Sigmoid colon (tissue), 7 donors: Measurements from ENCODE around the gene DDIT3. TPM values are rescaled to one million over a fixed set of nuclear protein-coding genes. Genes with fewer than 3 reads are reported as not detected.

Experiments
- DNase-seq: peaks from one replicate; pipeline ENCODE4 v3.0.0-alpha.2; 2019
- H3K27ac ChIP-seq, 4 donors: fragments of 200-600 bp; sonication (generic); one replicate each; pipeline ENCODE4 v1.5.1; 2016 to 2019; ENCODE audit warnings: mild to moderate bottlenecking in 1 of 4
- H3K27me3 ChIP-seq, 3 donors: fragments of 200-600 bp; sonication (generic); one replicate each; pipeline ENCODE4 v1.5.1; 2019; ENCODE audit warnings: mild to moderate bottlenecking in 1 of 3
- H3K36me3 ChIP-seq, 4 donors: fragments of 200-600 bp; sonication (generic); one replicate each; pipeline ENCODE4 v1.5.1; 2016 to 2019
- H3K4me1 ChIP-seq, 4 donors: fragments of 200-600 bp; sonication (generic); one replicate each; pipeline ENCODE4 v1.5.1; 2017 to 2019
- H3K4me3 ChIP-seq, 4 donors: fragments of 200-600 bp; sonication (generic); one replicate each; pipeline ENCODE4 v1.5.1; 2017 to 2019; ENCODE audit warnings: mild to moderate bottlenecking in 2 of 4, moderate library complexity in 1 of 4
- H3K9me3 ChIP-seq, 4 donors: fragments of 200-600 bp in 3 of 4; sonication (generic) in 3 of 4; one replicate each; pipeline versions ENCODE4 v1.5.1 to v1.6.1; 2013 to 2019
- EP300 ChIP-seq, 4 donors: sonication (generic); formaldehyde crosslinking; IDR thresholded peaks; one replicate each; pipeline ENCODE4 v1.6.1; 2017; ENCODE audit warnings: antibody characterized with exemption in 4 of 4
- POLR2A ChIP-seq, 2 donors: fragments of 450-650 bp; IDR thresholded peaks; one replicate each; pipeline ENCODE4 v1.6.1; 2016; ENCODE audit warnings: antibody characterized with exemption in 2 of 2, mild to moderate bottlenecking in 2 of 2, moderate library complexity in 2 of 2
- POLR2AphosphoS5 ChIP-seq, 4 donors: sonication (generic); formaldehyde crosslinking; IDR thresholded peaks; one replicate each; pipeline ENCODE4 v1.6.1; 2017; ENCODE audit warnings: antibody characterized with exemption in 4 of 4
- WGBS, 2 donors: extraction: QIAGEN DNeasy Blood & Tissue Kit; methylation state at CpG; one replicate each; pipeline ENCODE4 v1.1.7; 2013; 5-methylcytosine and 5-hydroxymethylcytosine counted together
- intact Hi-C: fragments of 100-400 bp; cut with DNase I; formaldehyde crosslinking; loops from one replicate; pipeline ENCODE4 v1.15.1; 2023
- polyA plus RNA-seq, 3 donors: library from polyadenylated mRNA; stranded (reverse); fragments of 200-250 nt; gene quantifications; one replicate each; pipeline ENCODE4 v1.2.3, GENCODE V29; 2013
- total RNA-seq, 4 donors: library from RNA; depleted of rRNA; stranded (reverse); fragments of >200 nt; gene quantifications; one replicate each; pipeline ENCODE4 v1.1.0, GENCODE V29; 2016
- TF ChIP-seq, protein P1 (sequence below), 4 experiments: fragments of 450-650 bp in 3 of 4; fragments of 200-600 bp in 1 of 4; IDR thresholded peaks; one replicate each; pipeline ENCODE4 v1.5.1; 2016 to 2019; ENCODE audit warnings: antibody characterized with exemption in 4 of 4, mild to moderate bottlenecking in 3 of 4, moderate library complexity in 2 of 4
- donor health status: healthy with polysubstance abuse.
- donor health status: Bipolar disorder and iron deficiency.
- donor health status: healthy.

DDIT3 gene
- total and polyA plus RNA-seq, 7 donors, result 30.7 to 52.9 (median 43.3) TPM

- WGBS, 2 donors, result 70 to 74% methylated on average over 7 of the region's 7 CpGs
- Histone ChIP-seq H3K27me3 (peaks cover 5 to 23% (median 22%) of the 10 kb centered on the region in 3 donors), H3K4me1 (peaks cover 0 to 21% (median 17%) of the 10 kb centered on the region in 4 donors), H3K36me3 (no peaks in the 10 kb centered on the region), H3K4me3 (peak overlapping the region in 3 of 4 donors; percentile 20 to 50 (median 48)), H3K27ac (no peak overlapping the region), H3K9me3 (no peaks in the 10 kb centered on the region)
- intact Hi-C loops, result no loop called here
- DNase-seq, result no peak
- TF ChIP-seq EP300 (IDR thresholded peaks at IDR 0.05) (no peak), POLR2AphosphoS5 (IDR thresholded peaks at IDR 0.05) (no peak), POLR2A (IDR thresholded peaks at IDR 0.05) (no peak)
- TF ChIP-seq, protein P1, sequence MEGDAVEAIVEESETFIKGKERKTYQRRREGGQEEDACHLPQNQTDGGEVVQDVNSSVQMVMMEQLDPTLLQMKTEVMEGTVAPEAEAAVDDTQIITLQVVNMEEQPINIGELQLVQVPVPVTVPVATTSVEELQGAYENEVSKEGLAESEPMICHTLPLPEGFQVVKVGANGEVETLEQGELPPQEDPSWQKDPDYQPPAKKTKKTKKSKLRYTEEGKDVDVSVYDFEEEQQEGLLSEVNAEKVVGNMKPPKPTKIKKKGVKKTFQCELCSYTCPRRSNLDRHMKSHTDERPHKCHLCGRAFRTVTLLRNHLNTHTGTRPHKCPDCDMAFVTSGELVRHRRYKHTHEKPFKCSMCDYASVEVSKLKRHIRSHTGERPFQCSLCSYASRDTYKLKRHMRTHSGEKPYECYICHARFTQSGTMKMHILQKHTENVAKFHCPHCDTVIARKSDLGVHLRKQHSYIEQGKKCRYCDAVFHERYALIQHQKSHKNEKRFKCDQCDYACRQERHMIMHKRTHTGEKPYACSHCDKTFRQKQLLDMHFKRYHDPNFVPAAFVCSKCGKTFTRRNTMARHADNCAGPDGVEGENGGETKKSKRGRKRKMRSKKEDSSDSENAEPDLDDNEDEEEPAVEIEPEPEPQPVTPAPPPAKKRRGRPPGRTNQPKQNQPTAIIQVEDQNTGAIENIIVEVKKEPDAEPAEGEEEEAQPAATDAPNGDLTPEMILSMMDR (IDR thresholded peaks at IDR 0.05), result no peak
Observed at GRCh38 chr12:57550641-57551549, 30.6 kb upstream of the DDIT3 start.

- intact Hi-C loops, result loop anchor here (5.0 kb wide), 1 partner anchor 57 kb away; no protein-coding TSS in a partner anchor
- Histone ChIP-seq H3K27me3 (peaks cover 5 to 23% (median 22%) of the 10 kb centered on the region in 3 donors), H3K36me3 (no peaks in the 10 kb centered on the region), H3K27ac (no peak within 1 kb of the TSS), H3K9me3 (no peaks in the 10 kb centered on the region), H3K4me1 (peaks cover 0 to 29% (median 25%) of the 10 kb centered on the region in 4 donors), H3K4me3 (peak within 1 kb of the TSS; percentile 20 to 50 (median 44))
- TF ChIP-seq, protein P1 (IDR thresholded peaks at IDR 0.05), result no peak
- peak in 2 of 4 donors; percentile 30 to 36 for TF ChIP-seq POLR2AphosphoS5 (IDR thresholded peaks at IDR 0.05)
- WGBS, 2 donors, result 5 to 6% methylated on average over 52 of the region's 52 CpGs
- no peak for DNase-seq
Observed at GRCh38 chr12:57549909-57550640, 29.8 kb upstream of the DDIT3 start, which contains the start of gene KIF5A. Gene KIF5A, plus strand, starts transcription at chr12:57550044. Its CDS starts 228 bp downstream, at chr12:57550272.

DNA sequence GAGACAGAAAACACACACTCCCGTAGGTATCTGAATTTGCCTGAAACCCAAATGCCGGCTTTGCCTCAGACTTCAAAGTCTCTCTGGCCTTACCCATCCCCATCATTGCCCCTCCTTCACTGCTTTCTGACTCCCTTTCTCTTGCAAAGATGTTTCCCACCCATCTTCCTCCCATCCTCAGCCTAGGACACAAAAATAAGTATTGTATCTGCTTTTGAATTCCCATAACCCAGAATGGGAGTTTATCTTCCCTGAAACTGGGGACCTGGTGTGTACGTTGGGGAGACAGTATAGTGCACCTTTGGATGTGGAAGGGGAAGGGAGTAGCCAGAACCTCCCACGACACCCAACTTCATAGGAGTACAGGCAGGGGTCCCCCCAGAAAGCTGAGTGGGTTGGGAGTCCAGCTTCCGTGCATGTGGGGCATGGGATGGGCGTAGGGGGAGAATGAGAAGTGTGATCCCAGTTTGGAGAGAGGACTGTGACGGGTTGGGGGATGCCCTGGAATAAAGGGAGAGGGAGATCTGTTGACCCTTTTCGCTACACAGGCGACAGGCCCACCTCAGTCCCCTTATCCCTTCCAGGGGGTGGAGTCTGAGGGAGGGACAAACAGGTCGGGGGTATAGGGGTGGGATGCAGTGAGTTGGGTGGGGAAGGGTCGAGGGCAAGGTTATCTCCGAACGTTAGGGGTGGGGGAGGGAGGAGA is 29.0 kb upstream of the DDIT3 start:
- 29 to 39% methylated on average over 13 of the region's 13 CpGs for WGBS, 2 donors
- DNase-seq, result no peak
- intact Hi-C loops, result loop anchor here (5.0 kb wide), 1 partner anchor 58 kb away; no protein-coding TSS in a partner anchor

GRCh38 chr12:57548488-57548887 is 28.2 kb upstream of the DDIT3 start:
- Histone ChIP-seq H3K27me3 (peaks cover 5 to 23% (median 22%) of the 10 kb centered on the region in 3 donors), H3K36me3 (no peaks in the 10 kb centered on the region), H3K4me1 (peaks cover 0 to 39% (median 32%) of the 10 kb centered on the region in 4 donors), H3K4me3 (no peak overlapping the region), H3K9me3 (no peaks in the 10 kb centered on the region), H3K27ac (no peak overlapping the region)
- no peak for DNase-seq
- TF ChIP-seq POLR2A (IDR thresholded peaks at IDR 0.05), result no peak
- TF ChIP-seq, protein P1 (IDR thresholded peaks at IDR 0.05), result no peak
- TF ChIP-seq POLR2AphosphoS5 (IDR thresholded peaks at IDR 0.05), result no peak
- TF ChIP-seq EP300 (IDR thresholded peaks at IDR 0.05), result no peak
- intact Hi-C loops, result loop anchor here (5.0 kb wide), 1 partner anchor 59 kb away; no protein-coding TSS in a partner anchor
- 30 to 62% methylated on average over 2 of the region's 2 CpGs for WGBS, 2 donors

More for the DNA sequence above, 29.0 kb upstream of the DDIT3 start:
- Histone ChIP-seq H3K27ac (no peak overlapping the region), H3K36me3 (no peaks in the 10 kb centered on the region), H3K9me3 (no peaks in the 10 kb centered on the region), H3K4me3 (peak overlapping the region; percentile 20 to 50 (median 44)), H3K4me1 (peaks cover 0 to 36% (median 30%) of the 10 kb centered on the region in 4 donors), H3K27me3 (peaks cover 5 to 23% (median 22%) of the 10 kb centered on the region in 3 donors)
- TF ChIP-seq POLR2AphosphoS5 (IDR thresholded peaks at IDR 0.05) (no peak), EP300 (IDR thresholded peaks at IDR 0.05) (no peak), POLR2A (IDR thresholded peaks at IDR 0.05) (no peak)
- TF ChIP-seq, protein P1 (IDR thresholded peaks at IDR 0.05), result no peak
